ENCODE measurements around the gene NPY5R.
A peak's percentile ranks its signal among the peaks of the same experiment; 100 is the strongest.

Gene NPY5R

DNA sequence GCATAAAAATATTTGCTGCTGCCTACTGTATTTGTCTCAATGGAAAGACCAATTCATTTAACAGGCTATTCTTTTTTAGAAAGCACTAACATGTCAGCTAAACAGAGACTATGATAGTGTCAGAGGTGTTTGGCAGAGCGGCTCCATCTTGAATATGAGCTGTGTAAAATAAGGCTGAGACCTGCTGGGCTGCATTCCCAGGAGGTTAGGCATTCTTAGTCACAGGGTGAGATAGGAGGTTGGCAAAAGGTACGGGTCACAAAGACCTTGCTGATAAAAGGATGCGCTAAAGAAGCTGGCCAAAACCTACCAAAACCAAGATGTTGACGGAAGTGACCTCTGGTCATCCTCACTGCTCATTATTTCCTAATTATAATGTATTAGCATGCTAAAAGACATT lies 41.8 kb downstream of the NPY5R start:
- DNase-seq, result no peak

GRCh38 chr4:163391756-163392155 lies 48.1 kb downstream of the NPY5R start:
- DNase-seq, result no peak

DNA sequence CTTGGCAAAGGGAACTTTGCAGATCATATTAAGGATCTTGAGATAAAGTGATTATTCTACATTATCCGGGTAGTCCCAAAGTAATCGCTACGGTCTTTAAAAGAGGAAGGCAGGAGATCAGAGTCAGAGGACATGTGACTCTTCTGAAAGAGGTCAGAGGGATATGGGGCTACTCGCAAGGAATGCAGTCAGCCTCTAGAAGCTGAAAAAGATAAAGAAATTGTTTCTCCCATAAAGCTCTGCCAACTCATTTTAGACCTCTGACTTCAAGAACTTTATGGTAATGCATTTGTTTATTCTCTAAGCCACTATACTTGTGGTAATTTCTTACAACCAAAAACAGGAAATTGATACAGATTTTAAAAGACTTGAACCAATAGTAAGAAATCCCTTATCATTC lies 48.6 kb downstream of the NPY5R start:
- DNase-seq, result peak; percentile 27

- no peak for DNase-seq
Observed at GRCh38 chr4:163393471-163393870, 49.8 kb downstream of the NPY5R start.

DNA sequence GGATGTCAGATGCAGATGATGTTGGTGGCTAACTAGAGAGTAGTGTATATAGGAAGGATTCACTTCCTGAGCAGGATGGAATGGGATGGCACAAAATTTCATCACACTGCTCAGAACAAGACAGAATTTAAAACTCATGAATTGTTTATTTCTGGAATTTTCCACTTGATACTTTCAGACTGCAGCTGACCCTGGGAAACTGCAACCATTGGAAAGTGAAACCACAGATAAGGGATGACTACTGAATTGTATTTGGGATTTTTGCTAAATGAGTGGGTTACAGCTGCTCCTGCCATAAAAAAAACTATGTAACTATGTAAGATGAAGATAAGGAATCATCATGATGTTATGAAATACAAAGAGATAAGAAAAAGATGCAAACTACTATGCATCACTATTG lies 51.4 kb downstream of the NPY5R start:
- DNase-seq, result no peak

GRCh38 chr4:163395758-163396157 lies 52.1 kb downstream of the NPY5R start:
- DNase-seq, result no peak

GRCh38 chr4:163398238-163398637 lies 54.5 kb downstream of the NPY5R start:
- DNase-seq, result no peak

- DNase-seq, result no peak
Observed at GRCh38 chr4:163400911-163401310, 57.2 kb downstream of the NPY5R start.
